ENCODE data around the gene SFN.
A peak's percentile ranks its signal among the peaks of the same experiment; 100 is the strongest.
"Not testable (repeated sequence)": the region's sequence is repeated elsewhere in the genome, so short reads cannot be mapped to it uniquely, and the experiment has no call there.

SFN gene

GRCh38 chr1:26862781-26863684, at the start of gene SFN:
TSS of gene SFN (plus strand) at chr1:26863149. CDS start at chr1:26863213, 64 bp downstream.
- peak; percentile 98 for DNase-seq

- no peak for DNase-seq
Measured at GRCh38 chr1:26814377-26814776, 48.6 kb upstream of the SFN start.

- DNase-seq = no peak
Measured at GRCh38 chr1:26814893-26815292, 48.1 kb upstream of the SFN start.

- no peak for DNase-seq
Measured at GRCh38 chr1:26820784-26821269, 42.1 kb upstream of the SFN start.

GRCh38 chr1:26822737-26823395, 40.1 kb upstream of the SFN start:
- no peak for DNase-seq

- DNase-seq = no peak
Measured at GRCh38 chr1:26824731-26825130, 38.2 kb upstream of the SFN start.

GRCh38 chr1:26826261-26827105, 36.5 kb upstream of the SFN start, which contains the start of gene ZDHHC18:
TSS of gene ZDHHC18 (plus strand) at chr1:26826688. CDS start at chr1:26826805, 117 bp downstream.
- peak; percentile 8 for DNase-seq

GRCh38 chr1:26827106-26827604, 35.8 kb upstream of the SFN start:
- no peak for DNase-seq

- DNase-seq = no peak
Measured at GRCh38 chr1:26827663-26828062, 35.3 kb upstream of the SFN start.

GRCh38 chr1:26828411-26828991, 34.4 kb upstream of the SFN start:
- DNase-seq = no peak

GRCh38 chr1:26829184-26829911, 33.6 kb upstream of the SFN start:
- DNase-seq = no peak

- DNase-seq = no peak
Measured at GRCh38 chr1:26831059-26831458, 31.9 kb upstream of the SFN start.

GRCh38 chr1:26831546-26832248, 31.3 kb upstream of the SFN start:
- peak; percentile 42 for DNase-seq

GRCh38 chr1:26832249-26832960, 30.5 kb upstream of the SFN start:
- DNase-seq = no peak

GRCh38 chr1:26833432-26834405, 29.2 kb upstream of the SFN start:
- no peak for DNase-seq

- DNase-seq = not testable (repeated sequence)
Measured at GRCh38 chr1:26837665-26838064, 25.3 kb upstream of the SFN start.

- no peak for DNase-seq
Measured at GRCh38 chr1:26838474-26839338, 24.2 kb upstream of the SFN start.

- no peak for DNase-seq
Measured at GRCh38 chr1:26839339-26839722, 23.6 kb upstream of the SFN start.
